ENCODE data around the gene PROX1. TPM values are rescaled to one million over a fixed set of nuclear protein-coding genes. Genes with fewer than 3 reads are reported as not detected.

The PROX1 gene
- total and polyA plus RNA-seq, 2 donors (not counting 1 experiment from before 2014, with no cell fraction given): 0.24 to 3.8 TPM

DNA sequence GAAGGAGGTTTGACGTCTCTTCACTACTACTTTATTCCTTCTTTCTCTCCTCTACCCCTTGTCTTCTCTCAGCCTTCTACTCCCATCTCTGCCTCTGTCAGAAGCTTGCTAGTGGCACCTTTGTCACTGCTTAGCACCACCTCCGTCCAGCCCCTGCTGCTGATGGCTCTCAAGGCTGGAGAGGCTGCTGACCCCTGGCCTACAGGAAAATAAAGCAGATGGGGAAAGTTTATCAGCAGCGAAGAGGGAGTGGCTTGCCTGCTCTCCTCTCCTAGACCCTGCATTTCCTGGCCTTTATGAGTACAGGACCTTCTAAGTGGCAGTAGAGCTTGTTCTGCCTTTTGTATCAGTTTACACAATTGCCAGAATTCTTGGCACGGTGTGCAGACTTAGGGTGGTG, 27.0 kb downstream of the PROX1 start:
- Histone ChIP-seq H3K4me2 (replicated peaks; ENCODE audit: low read depth, low read length, poor library complexity, severe bottlenecking) (no peak overlapping the region), H3K4me3 (ENCODE audit: control extremely low read depth in 1 of 5, extremely low read depth in 1 of 5, insufficient read depth in 1 of 5, low read depth in 2 of 5, low read length in 4 of 5) (no peak overlapping the region), H3K27ac (ENCODE audit: low read length in 2 of 2) (no peak overlapping the region), H3K27me3 (replicated peaks in 1 of 4; ENCODE audit: control extremely low read depth in 1 of 4, control insufficient read depth in 3 of 4, insufficient read depth in 4 of 4, low read length in 3 of 4) (no peaks in the 10 kb centered on the region), H3K36me3 (replicated peaks in 1 of 2; ENCODE audit: control extremely low read depth in 1 of 2, control insufficient read depth in 1 of 2, extremely low read depth in 1 of 2, insufficient read depth in 2 of 2, low read length in 1 of 2) (no peaks in the 10 kb centered on the region), H3K4me1 (ENCODE audit: control insufficient read depth in 2 of 2, insufficient read depth in 2 of 2, low read length in 2 of 2) (no peaks in the 10 kb centered on the region), H3K79me2 (ENCODE audit: control insufficient read depth, insufficient read depth, low read length) (no peaks in the 10 kb centered on the region), H3K9me3 (ENCODE audit: control extremely low read depth in 1 of 3, control insufficient read depth in 2 of 3, insufficient read depth in 1 of 3, low read length in 2 of 3) (peaks cover 0 to 3% (median 0%) of the 10 kb centered on the region in 3 donors), H3K9ac (ENCODE audit: low read length) (no peak overlapping the region), H2AFZ (ENCODE audit: insufficient read depth, low read depth, low read length, poor library complexity, severe bottlenecking) (no peak overlapping the region), H4K20me1 (ENCODE audit: control insufficient read depth, insufficient read depth, low read length, poor library complexity, severe bottlenecking) (no peaks in the 10 kb centered on the region)
- H3K27me3 Mint-ChIP-seq: peaks cover 2% of the 10 kb centered on the region
- no peaks in the 10 kb centered on the region for H3K9me3 Mint-ChIP-seq (ENCODE audit: insufficient read depth)
- H3K4me1 Mint-ChIP-seq: no peaks in the 10 kb centered on the region
- 67% methylated on average over 2 of the region's 4 CpGs for WGBS (ENCODE audit: insufficient coverage)
- no peak overlapping the region for H3K27ac Mint-ChIP-seq
- H3K4me3 Mint-ChIP-seq: no peak overlapping the region
- POLR2A ChIA-PET: no interaction called here
- ATAC-seq (ENCODE audit: low read depth): no peak
- CTCF ChIA-PET: no interaction called here
- no peak for TF ChIP-seq EZH2 (IDR thresholded peaks at IDR 0.05; ENCODE audit: borderline replicate concordance, insufficient read depth, low read depth, low read length, poor library complexity, severe bottlenecking)
- TF ChIP-seq, protein P1, sequence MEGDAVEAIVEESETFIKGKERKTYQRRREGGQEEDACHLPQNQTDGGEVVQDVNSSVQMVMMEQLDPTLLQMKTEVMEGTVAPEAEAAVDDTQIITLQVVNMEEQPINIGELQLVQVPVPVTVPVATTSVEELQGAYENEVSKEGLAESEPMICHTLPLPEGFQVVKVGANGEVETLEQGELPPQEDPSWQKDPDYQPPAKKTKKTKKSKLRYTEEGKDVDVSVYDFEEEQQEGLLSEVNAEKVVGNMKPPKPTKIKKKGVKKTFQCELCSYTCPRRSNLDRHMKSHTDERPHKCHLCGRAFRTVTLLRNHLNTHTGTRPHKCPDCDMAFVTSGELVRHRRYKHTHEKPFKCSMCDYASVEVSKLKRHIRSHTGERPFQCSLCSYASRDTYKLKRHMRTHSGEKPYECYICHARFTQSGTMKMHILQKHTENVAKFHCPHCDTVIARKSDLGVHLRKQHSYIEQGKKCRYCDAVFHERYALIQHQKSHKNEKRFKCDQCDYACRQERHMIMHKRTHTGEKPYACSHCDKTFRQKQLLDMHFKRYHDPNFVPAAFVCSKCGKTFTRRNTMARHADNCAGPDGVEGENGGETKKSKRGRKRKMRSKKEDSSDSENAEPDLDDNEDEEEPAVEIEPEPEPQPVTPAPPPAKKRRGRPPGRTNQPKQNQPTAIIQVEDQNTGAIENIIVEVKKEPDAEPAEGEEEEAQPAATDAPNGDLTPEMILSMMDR (IDR thresholded peaks at IDR 0.05): no peak
- DNase-seq: no peak
- intact Hi-C loops (cut with micrococcal nuclease): no loop called here

DNA sequence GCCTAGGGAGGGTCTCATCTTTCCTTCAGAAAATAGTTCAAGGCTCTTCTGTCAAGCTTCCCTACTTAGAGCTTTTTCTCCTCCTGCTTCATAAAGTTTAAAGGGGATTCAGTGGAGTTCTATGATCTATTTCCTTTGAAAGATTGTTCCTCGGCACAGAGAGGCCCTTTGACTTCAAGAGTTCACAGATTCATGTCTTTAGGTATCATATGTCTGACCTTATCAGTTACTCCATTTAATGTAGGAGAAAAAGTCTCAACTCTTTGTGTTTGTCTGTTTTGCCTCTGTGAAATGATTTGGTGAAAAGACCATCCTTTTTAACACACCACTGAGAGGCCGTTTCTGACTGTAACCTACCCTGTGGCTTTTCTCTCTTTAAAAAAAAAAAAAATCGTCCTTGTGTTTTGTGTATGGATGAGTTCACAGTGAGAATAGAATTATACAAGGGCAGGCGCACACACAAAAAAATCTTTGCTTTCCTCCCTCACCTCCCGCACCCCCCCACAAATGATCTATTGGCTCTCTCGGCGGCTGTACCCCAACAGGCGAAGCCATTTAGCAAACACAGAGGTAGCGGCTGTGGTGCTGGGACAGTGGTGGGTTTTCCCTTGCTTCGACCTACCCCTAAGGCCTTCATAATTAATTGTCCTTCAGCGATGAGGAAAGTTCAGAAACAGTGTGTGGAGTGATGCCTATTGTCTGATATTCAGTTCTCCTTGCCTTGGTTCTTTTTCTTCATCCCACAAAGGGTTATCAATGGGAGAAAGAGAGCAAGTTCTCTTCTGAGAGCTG, 29.6 kb downstream of the PROX1 start:
- POLR2A ChIA-PET: no interaction called here
- no peaks in the 10 kb centered on the region for H3K4me1 Mint-ChIP-seq

More for the DNA sequence above, 29.6 kb downstream of the PROX1 start:
- no peaks in the 10 kb centered on the region for H4K20me1 ChIP-seq (ENCODE audit: control insufficient read depth, insufficient read depth, low read length, poor library complexity, severe bottlenecking)
- Mint-ChIP-seq H3K27ac (no peak overlapping the region), H3K9me3 (ENCODE audit: insufficient read depth) (no peaks in the 10 kb centered on the region), H3K4me3 (no peak overlapping the region), H3K27me3 (no peaks in the 10 kb centered on the region)
- H3K9me3 ChIP-seq (ENCODE audit: control extremely low read depth in 1 of 3, control insufficient read depth in 2 of 3, insufficient read depth in 1 of 3, low read length in 2 of 3): peaks cover 0 to 3% (median 0%) of the 10 kb centered on the region in 3 donors
- intact Hi-C loops (cut with micrococcal nuclease): no loop called here
- DNase-seq: no peak
- H2AFZ ChIP-seq (ENCODE audit: insufficient read depth, low read depth, low read length, poor library complexity, severe bottlenecking): no peak overlapping the region
- no peaks in the 10 kb centered on the region for H3K4me1 ChIP-seq (ENCODE audit: control insufficient read depth in 2 of 2, insufficient read depth in 2 of 2, low read length in 2 of 2)
- ATAC-seq (ENCODE audit: low read depth): no peak
- H3K79me2 ChIP-seq (ENCODE audit: control insufficient read depth, insufficient read depth, low read length): no peaks in the 10 kb centered on the region
- TF ChIP-seq, protein P1 (IDR thresholded peaks at IDR 0.05): no peak
- no peak for TF ChIP-seq EZH2 (IDR thresholded peaks at IDR 0.05; ENCODE audit: borderline replicate concordance, insufficient read depth, low read depth, low read length, poor library complexity, severe bottlenecking)
- CTCF ChIA-PET: no interaction called here
- no peaks in the 10 kb centered on the region for H3K36me3 ChIP-seq (replicated peaks in 1 of 2; ENCODE audit: control extremely low read depth in 1 of 2, control insufficient read depth in 1 of 2, extremely low read depth in 1 of 2, insufficient read depth in 2 of 2, low read length in 1 of 2)
- no peak overlapping the region for H3K4me3 ChIP-seq (ENCODE audit: control extremely low read depth in 1 of 5, extremely low read depth in 1 of 5, insufficient read depth in 1 of 5, low read depth in 2 of 5, low read length in 4 of 5)
- H3K4me2 ChIP-seq (replicated peaks; ENCODE audit: low read depth, low read length, poor library complexity, severe bottlenecking): no peak overlapping the region
- H3K27ac ChIP-seq (ENCODE audit: low read length in 2 of 2): no peak overlapping the region
- no peaks in the 10 kb centered on the region for H3K27me3 ChIP-seq (replicated peaks in 1 of 4; ENCODE audit: control extremely low read depth in 1 of 4, control insufficient read depth in 3 of 4, insufficient read depth in 4 of 4, low read length in 3 of 4)
- no peak overlapping the region for H3K9ac ChIP-seq (ENCODE audit: low read length)
- WGBS (ENCODE audit: insufficient coverage): no CpG with 5 or more reads among the region's 11 CpGs

Data from B cell (primary cell).